ENCODE results near the gene GSX2.

Gene GSX2

GRCh38 chr4:54096295-54096962 lies 3.5 kb upstream of the GSX2 start:
- TF ChIP-seq, protein P1, sequence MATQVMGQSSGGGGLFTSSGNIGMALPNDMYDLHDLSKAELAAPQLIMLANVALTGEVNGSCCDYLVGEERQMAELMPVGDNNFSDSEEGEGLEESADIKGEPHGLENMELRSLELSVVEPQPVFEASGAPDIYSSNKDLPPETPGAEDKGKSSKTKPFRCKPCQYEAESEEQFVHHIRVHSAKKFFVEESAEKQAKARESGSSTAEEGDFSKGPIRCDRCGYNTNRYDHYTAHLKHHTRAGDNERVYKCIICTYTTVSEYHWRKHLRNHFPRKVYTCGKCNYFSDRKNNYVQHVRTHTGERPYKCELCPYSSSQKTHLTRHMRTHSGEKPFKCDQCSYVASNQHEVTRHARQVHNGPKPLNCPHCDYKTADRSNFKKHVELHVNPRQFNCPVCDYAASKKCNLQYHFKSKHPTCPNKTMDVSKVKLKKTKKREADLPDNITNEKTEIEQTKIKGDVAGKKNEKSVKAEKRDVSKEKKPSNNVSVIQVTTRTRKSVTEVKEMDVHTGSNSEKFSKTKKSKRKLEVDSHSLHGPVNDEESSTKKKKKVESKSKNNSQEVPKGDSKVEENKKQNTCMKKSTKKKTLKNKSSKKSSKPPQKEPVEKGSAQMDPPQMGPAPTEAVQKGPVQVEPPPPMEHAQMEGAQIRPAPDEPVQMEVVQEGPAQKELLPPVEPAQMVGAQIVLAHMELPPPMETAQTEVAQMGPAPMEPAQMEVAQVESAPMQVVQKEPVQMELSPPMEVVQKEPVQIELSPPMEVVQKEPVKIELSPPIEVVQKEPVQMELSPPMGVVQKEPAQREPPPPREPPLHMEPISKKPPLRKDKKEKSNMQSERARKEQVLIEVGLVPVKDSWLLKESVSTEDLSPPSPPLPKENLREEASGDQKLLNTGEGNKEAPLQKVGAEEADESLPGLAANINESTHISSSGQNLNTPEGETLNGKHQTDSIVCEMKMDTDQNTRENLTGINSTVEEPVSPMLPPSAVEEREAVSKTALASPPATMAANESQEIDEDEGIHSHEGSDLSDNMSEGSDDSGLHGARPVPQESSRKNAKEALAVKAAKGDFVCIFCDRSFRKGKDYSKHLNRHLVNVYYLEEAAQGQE (IDR thresholded peaks at IDR 0.05; ENCODE audit: insufficient read depth in 1 of 2, low read depth in 2 of 2, low read length in 2 of 2): no peak
- TF ChIP-seq POLR2AphosphoS5 (IDR thresholded peaks at IDR 0.05; ENCODE audit: low read depth, low read length) (no peak), TAF1 (IDR thresholded peaks at IDR 0.05; ENCODE audit: borderline replicate concordance, insufficient read depth, low read length) (no peak), FOXP2 (optimal IDR thresholded peaks at IDR 0.05; ENCODE audit: borderline replicate concordance, extremely low read depth, extremely low read length, insufficient read depth) (no peak), SIN3A (IDR thresholded peaks at IDR 0.05; ENCODE audit: borderline replicate concordance, insufficient read depth, low read length) (no peak)

DNA sequence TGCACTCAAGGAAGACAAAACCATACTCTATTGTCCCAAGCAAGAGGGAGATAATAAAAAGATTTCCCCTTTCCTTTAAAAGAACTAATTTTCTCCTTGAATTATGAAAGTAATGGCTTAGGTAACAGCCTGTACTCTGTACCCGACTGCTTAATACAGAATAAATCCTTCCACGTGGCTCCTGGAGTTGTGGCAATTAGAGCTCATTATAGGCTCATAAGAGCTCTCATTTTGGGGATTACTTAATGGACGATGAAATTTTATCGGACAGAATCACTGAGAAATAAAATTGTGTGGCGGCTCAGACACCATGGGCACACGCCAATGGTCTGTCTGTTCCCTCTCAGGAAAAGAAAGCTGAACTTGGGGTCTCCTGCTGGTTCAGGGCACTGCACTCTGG lies 2.8 kb upstream of the GSX2 start:
- TF ChIP-seq FOXP2 (optimal IDR thresholded peaks at IDR 0.05; ENCODE audit: borderline replicate concordance, extremely low read depth, extremely low read length, insufficient read depth): no peak
- no peak for TF ChIP-seq POLR2AphosphoS5 (IDR thresholded peaks at IDR 0.05; ENCODE audit: low read depth, low read length)
- no peak for TF ChIP-seq SIN3A (IDR thresholded peaks at IDR 0.05; ENCODE audit: borderline replicate concordance, insufficient read depth, low read length)
- no peak for TF ChIP-seq TAF1 (IDR thresholded peaks at IDR 0.05; ENCODE audit: borderline replicate concordance, insufficient read depth, low read length)
- TF ChIP-seq, protein P1 (IDR thresholded peaks at IDR 0.05; ENCODE audit: insufficient read depth in 1 of 2, low read depth in 2 of 2, low read length in 2 of 2): no peak

DNA sequence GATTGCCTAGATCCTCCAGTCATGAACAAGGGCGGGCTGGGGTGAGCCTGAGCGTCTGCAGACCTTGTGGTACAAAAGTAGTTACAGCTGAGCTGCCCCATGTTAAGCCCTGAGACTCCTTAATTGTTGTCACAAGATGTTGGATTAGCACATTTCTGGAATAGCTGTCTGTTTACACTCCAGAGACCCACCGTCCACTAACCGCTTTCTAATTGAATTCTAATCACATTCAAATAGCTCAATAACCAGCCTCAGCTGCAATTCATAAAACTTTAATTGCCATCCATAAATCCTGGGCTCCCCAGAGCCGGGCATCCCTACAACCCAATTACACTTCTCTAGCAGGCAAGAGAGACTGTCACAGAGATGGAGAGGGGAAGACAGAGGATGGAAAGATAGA lies 1.6 kb upstream of the GSX2 start:
- TF ChIP-seq, protein P1 (IDR thresholded peaks at IDR 0.05; ENCODE audit: insufficient read depth in 1 of 2, low read depth in 2 of 2, low read length in 2 of 2): no peak
- TF ChIP-seq FOXP2 (optimal IDR thresholded peaks at IDR 0.05; ENCODE audit: borderline replicate concordance, extremely low read depth, extremely low read length, insufficient read depth) (no peak), SIN3A (IDR thresholded peaks at IDR 0.05; ENCODE audit: borderline replicate concordance, insufficient read depth, low read length) (no peak), POLR2AphosphoS5 (IDR thresholded peaks at IDR 0.05; ENCODE audit: low read depth, low read length) (no peak)

DNA sequence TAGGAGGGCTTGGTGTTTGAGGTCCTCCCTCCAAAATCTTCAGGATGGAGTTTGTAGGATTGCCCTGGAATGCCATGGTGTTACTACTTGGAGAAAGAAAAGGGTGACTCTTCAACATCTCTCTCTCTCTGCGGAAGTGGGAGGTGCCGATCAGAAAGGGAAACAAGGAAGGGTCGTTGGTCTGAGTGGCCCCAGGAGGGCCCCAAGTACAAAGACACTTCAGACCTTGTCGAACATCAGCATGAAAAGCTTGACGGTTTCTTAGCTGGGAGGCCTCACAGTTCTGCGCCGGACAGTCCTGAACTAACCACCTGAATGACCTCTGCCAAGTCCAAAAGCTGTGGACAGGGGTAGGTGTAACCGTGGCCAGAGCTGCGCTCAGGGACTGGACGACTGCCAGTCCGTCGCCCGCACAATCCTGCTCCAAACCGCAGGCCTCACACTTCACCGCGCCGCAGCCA lies 646 bp upstream of the GSX2 start:
- TF ChIP-seq FOXP2 (optimal IDR thresholded peaks at IDR 0.05; ENCODE audit: borderline replicate concordance, extremely low read depth, extremely low read length, insufficient read depth) (no peak), SIN3A (IDR thresholded peaks at IDR 0.05; ENCODE audit: borderline replicate concordance, insufficient read depth, low read length) (no peak), TAF1 (IDR thresholded peaks at IDR 0.05; ENCODE audit: borderline replicate concordance, insufficient read depth, low read length) (no peak), POLR2AphosphoS5 (IDR thresholded peaks at IDR 0.05; ENCODE audit: low read depth, low read length) (no peak)
- TF ChIP-seq, protein P1 (IDR thresholded peaks at IDR 0.05; ENCODE audit: insufficient read depth in 1 of 2, low read depth in 2 of 2, low read length in 2 of 2): no peak
